Measurements from ENCODE around the gene KLF13. TPM values are rescaled to one million over a fixed set of nuclear protein-coding genes. Genes with fewer than 3 reads are reported as not detected.

Gene KLF13
- total and polyA plus RNA-seq, 10 of the 15 experiments (the other 5 are each of a cell fraction or from before 2014, with no cell fraction given), result 20.3 to 109 (median 51.4) TPM

DNA sequence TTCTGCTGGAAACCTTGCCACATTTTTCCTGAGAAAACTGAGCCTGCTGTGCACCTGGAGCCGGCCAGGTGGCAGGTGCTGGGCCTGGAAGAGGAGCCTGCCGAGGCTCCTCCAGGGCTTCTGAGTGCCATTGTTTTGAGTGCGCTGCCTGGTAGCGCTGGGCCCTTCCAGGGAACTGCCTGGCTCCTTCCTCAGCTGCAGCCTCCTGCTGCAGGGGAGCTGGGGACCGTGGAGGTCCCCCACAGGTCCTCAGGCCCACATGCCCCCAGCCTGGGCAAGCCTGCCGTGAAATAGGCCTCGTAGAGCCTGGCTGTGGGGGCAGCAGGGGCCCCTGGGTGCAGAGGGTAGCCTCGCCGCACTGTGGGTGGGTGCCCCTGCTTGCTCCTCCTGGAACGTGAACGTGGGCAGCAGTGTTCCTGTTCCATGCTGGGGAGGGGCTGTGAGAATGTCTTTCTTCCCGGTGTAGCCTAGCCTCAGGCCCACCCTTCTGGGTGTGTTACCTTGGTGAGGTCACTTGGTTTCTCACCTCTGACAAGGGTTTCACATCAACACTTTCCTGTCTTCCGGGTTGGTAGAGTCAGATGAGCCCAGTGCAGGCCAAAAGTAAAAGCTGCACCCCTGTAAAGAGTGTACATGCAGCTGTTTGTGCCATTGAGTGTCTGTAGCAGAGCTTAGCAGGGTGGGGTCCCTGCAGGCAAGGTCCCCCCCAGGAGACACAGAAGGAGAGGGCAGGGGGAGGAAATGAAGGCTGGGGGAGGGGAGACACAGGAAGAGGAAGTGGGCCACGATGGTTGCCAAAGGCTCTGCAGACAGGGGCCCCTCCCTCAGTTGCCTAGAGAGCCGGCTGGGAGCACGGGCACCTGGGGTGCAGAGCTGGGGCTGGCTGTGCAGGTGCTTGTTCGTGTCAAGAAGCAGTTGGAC is 34.5 kb downstream of the KLF13 start (continued):
- TF ChIP-seq, protein P1, sequence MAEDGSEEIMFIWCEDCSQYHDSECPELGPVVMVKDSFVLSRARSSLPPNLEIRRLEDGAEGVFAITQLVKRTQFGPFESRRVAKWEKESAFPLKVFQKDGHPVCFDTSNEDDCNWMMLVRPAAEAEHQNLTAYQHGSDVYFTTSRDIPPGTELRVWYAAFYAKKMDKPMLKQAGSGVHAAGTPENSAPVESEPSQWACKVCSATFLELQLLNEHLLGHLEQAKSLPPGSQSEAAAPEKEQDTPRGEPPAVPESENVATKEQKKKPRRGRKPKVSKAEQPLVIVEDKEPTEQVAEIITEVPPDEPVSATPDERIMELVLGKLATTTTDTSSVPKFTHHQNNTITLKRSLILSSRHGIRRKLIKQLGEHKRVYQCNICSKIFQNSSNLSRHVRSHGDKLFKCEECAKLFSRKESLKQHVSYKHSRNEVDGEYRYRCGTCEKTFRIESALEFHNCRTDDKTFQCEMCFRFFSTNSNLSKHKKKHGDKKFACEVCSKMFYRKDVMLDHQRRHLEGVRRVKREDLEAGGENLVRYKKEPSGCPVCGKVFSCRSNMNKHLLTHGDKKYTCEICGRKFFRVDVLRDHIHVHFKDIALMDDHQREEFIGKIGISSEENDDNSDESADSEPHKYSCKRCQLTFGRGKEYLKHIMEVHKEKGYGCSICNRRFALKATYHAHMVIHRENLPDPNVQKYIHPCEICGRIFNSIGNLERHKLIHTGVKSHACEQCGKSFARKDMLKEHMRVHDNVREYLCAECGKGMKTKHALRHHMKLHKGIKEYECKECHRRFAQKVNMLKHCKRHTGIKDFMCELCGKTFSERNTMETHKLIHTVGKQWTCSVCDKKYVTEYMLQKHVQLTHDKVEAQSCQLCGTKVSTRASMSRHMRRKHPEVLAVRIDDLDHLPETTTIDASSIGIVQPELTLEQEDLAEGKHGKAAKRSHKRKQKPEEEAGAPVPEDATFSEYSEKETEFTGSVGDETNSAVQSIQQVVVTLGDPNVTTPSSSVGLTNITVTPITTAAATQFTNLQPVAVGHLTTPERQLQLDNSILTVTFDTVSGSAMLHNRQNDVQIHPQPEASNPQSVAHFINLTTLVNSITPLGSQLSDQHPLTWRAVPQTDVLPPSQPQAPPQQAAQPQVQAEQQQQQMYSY (CRISPR knock-in tag; IDR thresholded peaks at IDR 0.05), result no peak
- TF ChIP-seq NBN (IDR thresholded peaks at IDR 0.05), result peak; percentile 85
- TF ChIP-seq BRCA1 (IDR thresholded peaks at IDR 0.05; ENCODE audit: low read depth, low read length), result no peak
- no peak for TF ChIP-seq CHD4 (IDR thresholded peaks at IDR 0.05)
- no peak for TF ChIP-seq EP300 (IDR thresholded peaks at IDR 0.05; ENCODE audit: borderline replicate concordance in 1 of 2, control insufficient read depth in 1 of 2, low read depth in 2 of 2, low read length in 2 of 2)
- no peak for TF ChIP-seq ZNF207 (IDR thresholded peaks at IDR 0.05; ENCODE audit: borderline replicate concordance)
- no peak for TF ChIP-seq KDM1A (IDR thresholded peaks at IDR 0.05; ENCODE audit: borderline replicate concordance)
- TF ChIP-seq, protein P2, sequence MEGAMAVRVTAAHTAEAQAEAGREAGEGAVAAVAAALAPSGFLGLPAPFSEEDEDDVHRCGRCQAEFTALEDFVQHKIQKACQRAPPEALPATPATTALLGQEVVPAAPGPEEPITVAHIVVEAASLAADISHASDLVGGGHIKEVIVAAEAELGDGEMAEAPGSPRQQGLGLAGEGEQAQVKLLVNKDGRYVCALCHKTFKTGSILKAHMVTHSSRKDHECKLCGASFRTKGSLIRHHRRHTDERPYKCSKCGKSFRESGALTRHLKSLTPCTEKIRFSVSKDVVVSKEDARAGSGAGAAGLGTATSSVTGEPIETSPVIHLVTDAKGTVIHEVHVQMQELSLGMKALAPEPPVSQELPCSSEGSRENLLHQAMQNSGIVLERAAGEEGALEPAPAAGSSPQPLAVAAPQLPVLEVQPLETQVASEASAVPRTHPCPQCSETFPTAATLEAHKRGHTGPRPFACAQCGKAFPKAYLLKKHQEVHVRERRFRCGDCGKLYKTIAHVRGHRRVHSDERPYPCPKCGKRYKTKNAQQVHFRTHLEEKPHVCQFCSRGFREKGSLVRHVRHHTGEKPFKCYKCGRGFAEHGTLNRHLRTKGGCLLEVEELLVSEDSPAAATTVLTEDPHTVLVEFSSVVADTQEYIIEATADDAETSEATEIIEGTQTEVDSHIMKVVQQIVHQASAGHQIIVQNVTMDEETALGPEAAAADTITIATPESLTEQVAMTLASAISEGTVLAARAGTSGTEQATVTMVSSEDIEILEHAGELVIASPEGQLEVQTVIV (IDR thresholded peaks at IDR 0.05; ENCODE audit: borderline replicate concordance, partially characterized antibody), result peak; percentile 26
- TF ChIP-seq KLF5 (IDR thresholded peaks at IDR 0.05; ENCODE audit: partially characterized antibody), result no peak
- TF ChIP-seq, protein P3, sequence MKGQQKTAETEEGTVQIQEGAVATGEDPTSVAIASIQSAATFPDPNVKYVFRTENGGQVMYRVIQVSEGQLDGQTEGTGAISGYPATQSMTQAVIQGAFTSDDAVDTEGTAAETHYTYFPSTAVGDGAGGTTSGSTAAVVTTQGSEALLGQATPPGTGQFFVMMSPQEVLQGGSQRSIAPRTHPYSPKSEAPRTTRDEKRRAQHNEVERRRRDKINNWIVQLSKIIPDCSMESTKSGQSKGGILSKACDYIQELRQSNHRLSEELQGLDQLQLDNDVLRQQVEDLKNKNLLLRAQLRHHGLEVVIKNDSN (IDR thresholded peaks at IDR 0.05; ENCODE audit: borderline replicate concordance, extremely low read length, insufficient read depth, low read depth, low read length), result no peak
- TF ChIP-seq NFXL1 (IDR thresholded peaks at IDR 0.05; ENCODE audit: borderline replicate concordance), result no peak
- 0 out of 2 replicates have a peak, but pooled peaks have one; percentile 32 for TF ChIP-seq PAX5 (IDR thresholded peaks at IDR 0.05; ENCODE audit: borderline replicate concordance, low read depth, low read length)
- TF ChIP-seq ZNF622 (IDR thresholded peaks at IDR 0.05), result no peak
- TF ChIP-seq SPI1 (IDR thresholded peaks at IDR 0.05; ENCODE audit: borderline replicate concordance, insufficient read depth, low read depth, low read length), result peak; percentile 92
- TF ChIP-seq RAD51 (IDR thresholded peaks at IDR 0.05), result no peak
- no peak for TF ChIP-seq ZZZ3 (IDR thresholded peaks at IDR 0.05; ENCODE audit: control insufficient read depth, insufficient read length, low read depth)
- TF ChIP-seq ZNF217 (IDR thresholded peaks at IDR 0.05), result no peak
- TF ChIP-seq SREBF2 (IDR thresholded peaks at IDR 0.05; ENCODE audit: low read length), result no peak
- peak in 1 of 2 experiments; percentile 93; a peak in 2 of 4 replicates for TF ChIP-seq ETV6 (conservative IDR thresholded peaks at IDR 0.05 in 1 of 2, IDR thresholded peaks at IDR 0.05 in 1 of 2; ENCODE audit: borderline replicate concordance in 1 of 2, low read depth in 1 of 2)
- no peak for TF ChIP-seq NKRF (conservative IDR thresholded peaks at IDR 0.05)
